H9 (cell line): Measurements from ENCODE around the gene KRT36. TPM values are rescaled to one million over a fixed set of nuclear protein-coding genes. Genes with fewer than 3 reads are reported as not detected.

Experiments
- DNase-seq: peaks from one replicate; pipeline ENCODE4 v3.0.0-alpha.2; 2017
- H2AFZ ChIP-seq: one replicate; pipeline ENCODE4 v1.6.1; 2013; ENCODE audit warnings: mild to moderate bottlenecking, low read length, control low read depth, moderate library complexity
- H2AK5ac ChIP-seq: 2 replicates; pipeline ENCODE4 v1.6.1; 2013; ENCODE audit warnings: low read length, control low read depth, mixed read lengths; ENCODE audit not compliant: insufficient read length
- H2BK120ac ChIP-seq: one replicate; pipeline ENCODE4 v1.6.1; 2013; ENCODE audit warnings: low read depth, mild to moderate bottlenecking, low read length, control low read depth, inconsistent platforms; ENCODE audit not compliant: poor library complexity, severe bottlenecking
- H2BK12ac ChIP-seq: 2 replicates; pipeline ENCODE4 v1.6.1; 2013; ENCODE audit warnings: low read length, control low read depth, mixed read lengths, low read depth; ENCODE audit not compliant: insufficient read length
- H2BK15ac ChIP-seq: 2 replicates; pipeline ENCODE4 v1.6.1; 2013; ENCODE audit warnings: low read depth, low read length, control low read depth
- H2BK20ac ChIP-seq: one replicate; pipeline ENCODE4 v1.6.1; 2013; ENCODE audit warnings: low read depth, mild to moderate bottlenecking, low read length, control low read depth, inconsistent platforms; ENCODE audit not compliant: poor library complexity, severe bottlenecking
- H2BK5ac ChIP-seq: 2 replicates; pipeline ENCODE4 v1.6.1; 2013; ENCODE audit warnings: low read length, control low read depth, mixed read lengths; ENCODE audit not compliant: insufficient read length
- H3K14ac ChIP-seq: 2 replicates; pipeline ENCODE4 v1.6.1; 2013; ENCODE audit warnings: low read length, control low read depth; ENCODE audit not compliant: insufficient read depth
- H3K18ac ChIP-seq: 2 replicates; pipeline ENCODE4 v1.6.1; 2013; ENCODE audit warnings: low read depth, mild to moderate bottlenecking, mixed read lengths, low read length, control low read depth; ENCODE audit not compliant: insufficient read length
- H3K23ac ChIP-seq: 2 replicates; pipeline ENCODE4 v1.6.1; 2013; ENCODE audit warnings: low read length, control low read depth, mixed read lengths, low read depth; ENCODE audit not compliant: insufficient read length
- H3K23me2 ChIP-seq: 2 replicates; pipeline ENCODE4 v1.6.1; 2013; ENCODE audit warnings: low read depth, mild to moderate bottlenecking, mixed read lengths, low read length, control low read depth; ENCODE audit not compliant: insufficient read length, poor library complexity, severe bottlenecking
- H3K27ac ChIP-seq: 2 replicates; pipeline ENCODE4 v1.5.1; 2013; ENCODE audit warnings: low read length, control low read depth, mixed read lengths, low read depth; ENCODE audit not compliant: insufficient read length
- H3K27me3 ChIP-seq: 2 replicates; pipeline ENCODE4 v1.6.1; 2013; ENCODE audit warnings: low read length, control low read depth, inconsistent platforms; ENCODE audit not compliant: insufficient read depth
- H3K4ac ChIP-seq: 2 replicates; pipeline ENCODE4 v1.6.1; 2013; ENCODE audit warnings: low read depth, mild to moderate bottlenecking, control low read depth, inconsistent platforms, low read length, moderate library complexity
- H3K4me1 ChIP-seq: 2 replicates; pipeline ENCODE4 v1.6.1; 2013; ENCODE audit warnings: low read length, control low read depth, inconsistent platforms; ENCODE audit not compliant: insufficient read depth
- H3K4me2 ChIP-seq: 2 replicates; pipeline ENCODE4 v1.6.1; 2013; ENCODE audit warnings: low read length, control low read depth, mixed read lengths; ENCODE audit not compliant: insufficient read length, insufficient read depth
- H3K56ac ChIP-seq: 2 replicates; pipeline ENCODE4 v1.6.1; 2013; ENCODE audit warnings: low read depth, mild to moderate bottlenecking, mixed read lengths, low read length, control low read depth; ENCODE audit not compliant: insufficient read length
- H3K79me1 ChIP-seq: 2 replicates; pipeline ENCODE4 v1.6.1; 2013; ENCODE audit warnings: low read depth, mild to moderate bottlenecking, moderate library complexity, low read length, control low read depth, inconsistent platforms; ENCODE audit not compliant: insufficient read depth, poor library complexity, severe bottlenecking
- H3K79me2 ChIP-seq: 2 replicates; pipeline ENCODE4 v1.6.1; 2013; ENCODE audit warnings: low read length, control low read depth, inconsistent platforms; ENCODE audit not compliant: insufficient read depth
- H3K9ac ChIP-seq: 2 replicates; pipeline ENCODE4 v1.6.1; 2013; ENCODE audit warnings: low read length, control low read depth, mixed read lengths; ENCODE audit not compliant: insufficient read length; ENCODE audit errors: extremely low read depth
- H3K9me3 ChIP-seq: one replicate; pipeline ENCODE4 v1.6.1; 2013; ENCODE audit warnings: low read depth, low read length, inconsistent platforms; ENCODE audit not compliant: control insufficient read depth
- H3T11ph ChIP-seq: one replicate; pipeline ENCODE4 v1.6.1; 2013; ENCODE audit warnings: mild to moderate bottlenecking, low read length, control low read depth, inconsistent platforms
- H4K20me1 ChIP-seq: one replicate; pipeline ENCODE4 v1.6.1; 2013; ENCODE audit not compliant: control insufficient read depth, insufficient read length, insufficient read depth
- H4K5ac ChIP-seq: 2 replicates; pipeline ENCODE4 v1.6.1; 2013; ENCODE audit warnings: low read depth, mild to moderate bottlenecking, mixed read lengths, low read length, control low read depth; ENCODE audit not compliant: insufficient read length
- H4K8ac ChIP-seq: replicated peaks from 2 replicates; pipeline ENCODE4 v1.6.1; 2013; ENCODE audit warnings: low read length, control low read depth, mixed read lengths, low read depth; ENCODE audit not compliant: insufficient read length
- H4K91ac ChIP-seq: 2 replicates; pipeline ENCODE4 v1.6.1; 2013; ENCODE audit warnings: low read depth, mild to moderate bottlenecking, moderate library complexity, mixed read lengths, low read length, control low read depth; ENCODE audit not compliant: insufficient read length
- H3K27ac Mint-ChIP-seq, 3 experiments: 2 replicates in 2 of 3; 3 replicates in 1 of 3; pipeline ENCODE4 v1.8.0; 2020 to 2021; ENCODE audit warnings: mixed read lengths in 3 of 3, mild to moderate bottlenecking in 1 of 3, moderate library complexity in 1 of 3
- H3K27me3 Mint-ChIP-seq: 2 replicates; pipeline ENCODE4 v1.8.0; 2021; ENCODE audit warnings: low read depth, mild to moderate bottlenecking, moderate library complexity, mixed read lengths
- H3K36me3 Mint-ChIP-seq, 3 experiments: 2 replicates in 2 of 3; 3 replicates in 1 of 3; pipeline ENCODE4 v1.8.0; 2020 to 2021; ENCODE audit warnings: low read depth in 3 of 3, mixed read lengths in 3 of 3; ENCODE audit not compliant: insufficient read depth in 1 of 3
- H3K4me1 Mint-ChIP-seq, 2 experiments: 2 replicates each; pipeline ENCODE4 v1.8.0; 2020; ENCODE audit warnings: mixed read lengths in 2 of 2
- H3K4me3 Mint-ChIP-seq, 2 experiments: 2 replicates in 1 of 2; 3 replicates in 1 of 2; pipeline ENCODE4 v1.8.0; 2020 to 2021; ENCODE audit warnings: mild to moderate bottlenecking in 2 of 2, mixed read lengths in 2 of 2, moderate library complexity in 1 of 2
- H3K9me3 Mint-ChIP-seq, 2 experiments: 2 replicates in 1 of 2; 3 replicates in 1 of 2; pipeline ENCODE4 v1.8.0; 2020; ENCODE audit warnings: mild to moderate bottlenecking in 2 of 2, mixed read lengths in 2 of 2, moderate library complexity in 1 of 2
- WGBS: extraction: QIAGEN DNeasy Blood & Tissue Kit; methylation state at CpG from one replicate; pipeline ENCODE4 v1.1.7; 2013; ENCODE audit warnings: missing lambda C conversion rate, low lambda C conversion rate, mixed read lengths; ENCODE audit not compliant: insufficient read length; ENCODE audit errors: extremely low coverage; 5-methylcytosine and 5-hydroxymethylcytosine counted together
- total RNA-seq: library from RNA; stranded (reverse); gene quantifications from 2 replicates; pipeline ENCODE4 v1.2.1, GENCODE V29; 2021
- TF ChIP-seq, protein P1 (sequence below): fragments of 200-600 bp; sonication (generic); conservative IDR thresholded peaks from 3 replicates; pipeline ENCODE4 v1.8.0; 2021; ENCODE audit warnings: antibody characterized with exemption, mild to moderate bottlenecking

The KRT36 gene
- total RNA-seq, 1 experiment from 2014 or later = not detected

DNA sequence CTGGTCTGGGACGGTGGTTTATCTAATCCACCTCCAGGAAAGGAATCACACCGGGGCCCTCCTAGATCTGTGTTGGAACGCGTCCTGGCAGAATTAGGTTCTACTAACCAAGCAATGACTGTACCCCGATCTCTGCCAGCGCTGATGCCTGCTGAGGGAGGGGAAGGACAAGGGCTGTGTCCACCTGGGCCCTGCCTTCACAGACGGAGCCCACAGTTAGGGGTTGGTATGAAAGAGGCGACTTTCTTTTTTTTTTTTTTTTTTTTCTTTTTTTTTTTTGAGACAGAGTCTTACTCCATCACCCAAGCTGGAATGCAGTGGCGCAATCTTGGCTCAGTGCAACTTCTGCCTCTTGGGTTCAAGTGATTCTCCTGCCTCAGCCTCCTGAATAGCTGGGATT lies 48.3 kb upstream of the KRT36 start:
- no peak for DNase-seq
- Histone ChIP-seq H2BK120ac (no peak overlapping the region), H3K23me2 (no peaks in the 10 kb centered on the region), H3K4ac (no peak overlapping the region), H3K4me1 (peaks cover 2% of the 10 kb centered on the region; the same call in 1 of the 2 replicates), H3K14ac (no peak overlapping the region; the same call in 1 of the 2 replicates), H2BK12ac (no peak overlapping the region), H2AFZ (no peak overlapping the region), H3K79me1 (no peaks in the 10 kb centered on the region), H2BK20ac (no peak overlapping the region), H4K8ac (no peak overlapping the region), H4K5ac (no peak overlapping the region), H3K4me2 (no peak overlapping the region), H3K18ac (no peak overlapping the region), H3K56ac (no peak overlapping the region), H3T11ph (no peak overlapping the region), H3K9ac (no peak overlapping the region), H3K27me3 (no peaks in the 10 kb centered on the region), H4K20me1 (no peaks in the 10 kb centered on the region), H2BK5ac (no peak overlapping the region), H3K79me2 (no peaks in the 10 kb centered on the region), H3K23ac (no peak overlapping the region), H4K91ac (no peak overlapping the region), H3K27ac (no peak overlapping the region), H3K9me3 (no peaks in the 10 kb centered on the region), H2BK15ac (no peak overlapping the region), H2AK5ac (no peak overlapping the region)
- Mint-ChIP-seq H3K4me3 (no peak overlapping the region), H3K27ac (peak overlapping the region in 1 of 3 experiments; percentile 55; a peak in 1 of 7 replicates), H3K36me3 (no peaks in the 10 kb centered on the region), H3K27me3 (peaks cover 12% of the 10 kb centered on the region), H3K9me3 (no peaks in the 10 kb centered on the region; a peak in 1 of 5 replicates), H3K4me1 (peaks cover 49 to 62% of the 10 kb centered on the region in 2 experiments)
- no CpG with 5 or more reads among the region's 9 CpGs for WGBS
- TF ChIP-seq, protein P1, sequence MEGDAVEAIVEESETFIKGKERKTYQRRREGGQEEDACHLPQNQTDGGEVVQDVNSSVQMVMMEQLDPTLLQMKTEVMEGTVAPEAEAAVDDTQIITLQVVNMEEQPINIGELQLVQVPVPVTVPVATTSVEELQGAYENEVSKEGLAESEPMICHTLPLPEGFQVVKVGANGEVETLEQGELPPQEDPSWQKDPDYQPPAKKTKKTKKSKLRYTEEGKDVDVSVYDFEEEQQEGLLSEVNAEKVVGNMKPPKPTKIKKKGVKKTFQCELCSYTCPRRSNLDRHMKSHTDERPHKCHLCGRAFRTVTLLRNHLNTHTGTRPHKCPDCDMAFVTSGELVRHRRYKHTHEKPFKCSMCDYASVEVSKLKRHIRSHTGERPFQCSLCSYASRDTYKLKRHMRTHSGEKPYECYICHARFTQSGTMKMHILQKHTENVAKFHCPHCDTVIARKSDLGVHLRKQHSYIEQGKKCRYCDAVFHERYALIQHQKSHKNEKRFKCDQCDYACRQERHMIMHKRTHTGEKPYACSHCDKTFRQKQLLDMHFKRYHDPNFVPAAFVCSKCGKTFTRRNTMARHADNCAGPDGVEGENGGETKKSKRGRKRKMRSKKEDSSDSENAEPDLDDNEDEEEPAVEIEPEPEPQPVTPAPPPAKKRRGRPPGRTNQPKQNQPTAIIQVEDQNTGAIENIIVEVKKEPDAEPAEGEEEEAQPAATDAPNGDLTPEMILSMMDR = no peak
